Measurements from ENCODE around the gene ZNF213.
A peak's percentile ranks its signal among the peaks of the same experiment; 100 is the strongest.

Gene ZNF213

DNA sequence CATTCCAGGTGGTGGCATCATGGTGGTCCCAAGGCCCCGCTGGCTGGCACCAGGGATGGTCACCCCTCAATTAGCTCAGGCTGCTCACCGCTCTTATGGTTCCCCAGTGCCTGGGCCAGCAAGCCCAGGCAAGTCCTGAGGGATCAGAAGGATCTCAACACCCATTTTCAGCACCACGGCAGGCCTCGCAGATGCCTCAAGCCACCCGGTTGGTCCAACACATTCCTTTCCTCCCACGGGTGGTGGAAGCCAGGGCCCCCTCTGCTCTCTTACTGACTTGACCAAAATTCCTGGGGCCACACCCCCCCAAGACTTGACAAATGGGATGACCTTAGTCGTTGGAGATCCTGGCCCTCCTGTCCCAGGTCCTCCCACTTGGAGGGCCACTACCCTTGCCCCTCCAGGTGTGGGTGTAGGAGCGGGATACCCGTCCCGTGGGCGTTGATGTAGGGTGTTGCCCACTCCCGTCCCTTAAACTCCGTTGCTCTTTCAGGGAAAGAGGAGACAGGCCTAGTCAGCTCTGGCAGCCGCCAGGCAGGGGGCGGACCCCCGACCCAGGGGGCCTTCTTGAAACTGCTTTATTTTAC lies 16.5 kb upstream of the ZNF213 start:
- H3K4me1 Mint-ChIP-seq: peaks cover under 1% of the 10 kb centered on the region
- ATAC-seq (no peak), DNase-seq (no peak)
- H3K36me3 Mint-ChIP-seq (ENCODE audit: low read depth): no peaks in the 10 kb centered on the region
- H3K9me3 Mint-ChIP-seq: no peaks in the 10 kb centered on the region
- H3K4me3 Mint-ChIP-seq: no peak overlapping the region
- H3K27me3 Mint-ChIP-seq: no peaks in the 10 kb centered on the region
- H3K27ac Mint-ChIP-seq: no peak overlapping the region

GRCh38 chr16:3118846-3119245 lies 16.0 kb upstream of the ZNF213 start:
- H3K4me3 Mint-ChIP-seq: no peak overlapping the region
- ATAC-seq (no peak), DNase-seq (no peak)
- no peaks in the 10 kb centered on the region for H3K36me3 Mint-ChIP-seq (ENCODE audit: low read depth)
- no peaks in the 10 kb centered on the region for H3K27me3 Mint-ChIP-seq
- H3K9me3 Mint-ChIP-seq: no peaks in the 10 kb centered on the region
- no peak overlapping the region for H3K27ac Mint-ChIP-seq
- peaks cover 6% of the 10 kb centered on the region for H3K4me1 Mint-ChIP-seq

- no peak overlapping the region for H3K27ac Mint-ChIP-seq
- H3K27me3 Mint-ChIP-seq: no peaks in the 10 kb centered on the region
- H3K9me3 Mint-ChIP-seq: no peaks in the 10 kb centered on the region
- no peak for DNase-seq
- H3K4me1 Mint-ChIP-seq: peaks cover 7% of the 10 kb centered on the region
- no peaks in the 10 kb centered on the region for H3K36me3 Mint-ChIP-seq (ENCODE audit: low read depth)
- no peak for ATAC-seq
- H3K4me3 Mint-ChIP-seq: no peak overlapping the region
Measured at GRCh38 chr16:3119286-3119685, 15.5 kb upstream of the ZNF213 start.

- H3K4me1 Mint-ChIP-seq: peaks cover 10% of the 10 kb centered on the region
- no peaks in the 10 kb centered on the region for H3K27me3 Mint-ChIP-seq
- no peaks in the 10 kb centered on the region for H3K9me3 Mint-ChIP-seq
- H3K27ac Mint-ChIP-seq: no peak overlapping the region
- ATAC-seq (no peak), DNase-seq (no peak)
- no peaks in the 10 kb centered on the region for H3K36me3 Mint-ChIP-seq (ENCODE audit: low read depth)
- no peak overlapping the region for H3K4me3 Mint-ChIP-seq
Measured at GRCh38 chr16:3119701-3120408, 15.0 kb upstream of the ZNF213 start.

DNA sequence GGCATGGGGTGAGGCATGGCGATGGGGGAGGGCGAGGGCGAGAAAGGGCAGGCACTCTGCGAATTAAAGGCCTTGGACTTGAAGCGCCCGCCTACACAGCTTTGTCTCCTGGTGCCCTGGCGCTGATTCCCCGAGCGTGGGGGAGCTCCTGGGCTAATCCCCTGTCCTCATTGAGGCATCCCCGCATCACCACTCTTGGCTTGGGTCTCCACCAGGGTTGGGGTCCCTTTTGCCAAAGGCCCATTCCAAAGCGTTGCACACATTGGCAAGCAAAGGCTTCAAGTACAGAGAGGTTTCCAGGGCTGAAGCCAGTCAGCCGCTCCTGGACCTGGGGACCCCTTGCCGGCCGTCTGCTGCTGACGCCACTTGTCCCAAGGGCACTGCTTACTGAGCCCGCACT lies 14.4 kb upstream of the ZNF213 start:
- Mint-ChIP-seq H3K4me3 (no peak overlapping the region), H3K27me3 (no peaks in the 10 kb centered on the region), H3K4me1 (peaks cover 14% of the 10 kb centered on the region), H3K36me3 (ENCODE audit: low read depth) (no peaks in the 10 kb centered on the region), H3K27ac (no peak overlapping the region), H3K9me3 (no peaks in the 10 kb centered on the region)
- DNase-seq (no peak), ATAC-seq (no peak)

DNA sequence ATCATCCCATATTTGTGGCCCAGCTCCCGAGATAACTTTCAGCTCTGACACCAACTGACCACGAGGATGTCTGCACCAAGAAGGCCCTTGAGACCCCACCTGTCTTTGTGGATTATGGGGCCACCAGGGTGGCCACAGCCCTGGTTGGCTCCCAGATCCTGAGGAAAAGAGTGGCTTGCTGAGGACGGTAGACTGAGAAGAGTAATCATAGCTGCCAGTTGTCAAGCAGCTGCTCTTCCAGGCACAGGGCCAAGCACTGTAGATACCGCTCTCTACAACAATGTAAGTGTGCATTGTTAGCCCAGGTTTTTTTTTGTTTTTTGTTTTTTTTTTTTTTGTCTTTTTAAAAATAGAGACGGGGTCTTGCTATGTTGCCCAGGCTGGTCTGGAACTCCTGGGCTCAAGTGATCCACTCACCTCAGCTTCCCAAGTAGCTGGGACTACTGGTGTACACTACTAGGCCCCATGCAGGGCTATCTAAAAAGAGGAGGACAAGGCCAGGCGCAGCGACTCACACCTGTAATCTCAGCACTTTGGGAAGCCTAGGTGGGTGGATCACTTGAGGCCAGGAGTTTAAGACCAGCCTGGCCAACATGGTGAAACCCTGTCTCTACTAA lies 12.9 kb upstream of the ZNF213 start:
- no peak overlapping the region for H3K27ac Mint-ChIP-seq
- H3K4me3 Mint-ChIP-seq: no peak overlapping the region
- peaks cover 15% of the 10 kb centered on the region for H3K4me1 Mint-ChIP-seq
- ATAC-seq (no peak), DNase-seq (no peak)
- no peaks in the 10 kb centered on the region for H3K36me3 Mint-ChIP-seq (ENCODE audit: low read depth)
- H3K27me3 Mint-ChIP-seq: no peaks in the 10 kb centered on the region
- H3K9me3 Mint-ChIP-seq: no peaks in the 10 kb centered on the region

GRCh38 chr16:3122926-3123570 lies 11.8 kb upstream of the ZNF213 start:
- H3K36me3 Mint-ChIP-seq (ENCODE audit: low read depth): peaks cover 4% of the 10 kb centered on the region
- H3K4me1 Mint-ChIP-seq: peaks cover 20% of the 10 kb centered on the region
- no peaks in the 10 kb centered on the region for H3K9me3 Mint-ChIP-seq
- H3K27me3 Mint-ChIP-seq: no peaks in the 10 kb centered on the region
- no peak overlapping the region for H3K27ac Mint-ChIP-seq
- DNase-seq: no peak
- ATAC-seq: no peak
- peak overlapping the region; percentile 92 for H3K4me3 Mint-ChIP-seq

DNA sequence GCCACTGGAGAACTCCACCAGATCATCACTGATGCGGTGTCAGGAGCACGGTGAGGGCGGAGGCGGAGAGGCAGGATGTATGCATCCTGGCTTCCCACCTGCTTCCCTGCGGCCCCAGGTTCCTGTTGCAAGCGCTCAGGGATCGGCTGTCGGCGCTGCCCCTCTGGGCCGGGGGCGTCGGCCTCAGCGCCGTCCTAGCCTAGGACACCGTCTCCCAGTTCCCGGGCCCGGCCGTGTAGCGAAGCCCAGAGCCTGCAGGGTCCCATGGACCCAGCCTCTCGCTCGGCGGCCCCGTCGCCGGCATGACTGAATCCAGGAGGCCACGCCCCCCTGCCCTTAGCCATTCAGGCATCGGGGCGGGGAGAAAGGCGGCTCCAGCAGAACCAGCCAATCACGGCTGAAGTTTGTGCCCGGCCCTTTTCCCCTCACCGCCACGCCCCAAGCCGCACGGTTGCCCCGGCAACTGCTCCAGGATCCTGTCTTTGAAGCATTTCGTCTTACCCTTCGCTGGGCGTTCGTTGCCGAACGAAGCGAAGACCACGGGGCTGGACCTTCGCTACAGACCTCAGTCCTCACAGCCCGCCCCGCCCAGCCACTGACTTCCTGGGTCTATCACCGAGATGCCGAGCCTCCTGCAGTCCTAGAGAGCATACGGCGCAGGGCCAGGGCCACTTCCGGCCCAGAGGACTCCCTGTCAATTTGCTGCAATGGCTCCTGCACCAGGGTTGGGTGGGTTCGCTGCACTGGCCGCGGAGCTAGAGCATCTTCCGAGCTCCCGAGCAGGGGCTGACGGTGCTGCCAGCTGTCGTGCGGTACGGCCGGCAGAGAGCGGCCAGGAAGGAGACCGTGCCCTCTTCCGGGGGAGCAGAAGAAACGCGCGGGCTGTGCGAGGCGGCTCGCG lies 10.6 kb upstream of the ZNF213 start:
- no peaks in the 10 kb centered on the region for H3K27me3 Mint-ChIP-seq
- no peaks in the 10 kb centered on the region for H3K9me3 Mint-ChIP-seq
- peak; percentile 98 for DNase-seq
- peaks cover 8% of the 10 kb centered on the region for H3K36me3 Mint-ChIP-seq (ENCODE audit: low read depth)
- peak; percentile 89 for ATAC-seq
- peaks cover 28% of the 10 kb centered on the region for H3K4me1 Mint-ChIP-seq
- H3K4me3 Mint-ChIP-seq: peak overlapping the region; percentile 92
- peak overlapping the region; percentile 87 for H3K27ac Mint-ChIP-seq

- Mint-ChIP-seq H3K36me3 (ENCODE audit: low read depth) (peaks cover 22% of the 10 kb centered on the region), H3K9me3 (no peaks in the 10 kb centered on the region), H3K27ac (peak overlapping the region; percentile 68), H3K4me3 (no peak overlapping the region), H3K4me1 (peaks cover 47% of the 10 kb centered on the region), H3K27me3 (no peaks in the 10 kb centered on the region)
- DNase-seq: no peak
- no peak for ATAC-seq
Measured at GRCh38 chr16:3127745-3128144, 7.1 kb upstream of the ZNF213 start.

DNA sequence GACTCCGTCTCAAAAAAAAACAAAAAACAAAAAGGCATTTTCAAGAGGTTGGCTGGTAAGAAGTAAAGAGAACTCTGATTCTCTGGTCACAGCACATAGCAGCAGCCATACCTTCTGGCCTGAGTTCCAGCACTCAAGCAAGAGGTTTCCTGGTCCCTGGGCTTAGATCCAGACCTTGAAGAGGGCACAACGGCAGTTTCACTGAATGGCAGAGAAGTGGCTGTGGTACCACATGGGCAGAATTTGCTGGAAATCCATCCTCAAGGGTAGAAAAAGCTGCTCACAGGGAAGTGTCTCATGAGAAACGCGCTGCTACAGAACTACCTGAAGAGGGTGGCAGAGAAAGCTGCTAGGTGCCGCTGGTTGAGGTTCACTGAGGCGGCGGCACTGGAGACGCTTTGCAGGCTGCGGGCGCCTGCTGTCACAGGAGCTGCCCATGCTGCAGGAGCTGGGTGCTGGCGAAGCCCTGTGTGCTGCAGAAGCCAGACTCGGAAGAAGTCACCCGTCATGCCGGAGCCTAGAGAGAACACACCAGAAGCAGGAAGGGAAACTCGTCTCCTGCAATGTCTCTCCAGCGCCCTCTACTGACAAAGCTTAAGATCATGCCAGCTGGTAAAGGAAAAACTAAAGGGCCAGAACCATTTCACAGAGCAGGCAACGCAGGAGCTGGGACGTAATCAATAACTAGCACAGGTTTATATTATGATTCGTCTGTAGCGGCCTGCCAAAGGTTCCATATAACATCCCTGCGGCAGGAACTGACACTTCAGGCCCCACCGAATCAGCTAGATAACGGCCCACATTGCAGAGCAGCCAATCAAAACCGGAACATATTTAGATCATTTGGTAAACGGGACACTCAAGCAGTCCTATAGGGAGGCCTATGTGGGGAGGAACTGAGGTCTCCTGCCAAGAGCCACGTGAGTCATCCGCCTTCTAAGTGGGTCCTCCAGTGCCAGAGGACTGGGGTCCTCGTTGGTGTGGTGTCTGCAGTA lies 5.4 kb upstream of the ZNF213 start:
- peaks cover 26% of the 10 kb centered on the region for H3K36me3 Mint-ChIP-seq (ENCODE audit: low read depth)
- H3K27me3 Mint-ChIP-seq: no peaks in the 10 kb centered on the region
- ATAC-seq: peak; percentile 70
- peak overlapping the region; percentile 71 for H3K27ac Mint-ChIP-seq
- peaks cover 50% of the 10 kb centered on the region for H3K4me1 Mint-ChIP-seq
- peak overlapping the region; percentile 82 for H3K4me3 Mint-ChIP-seq
- peak; percentile 74 for DNase-seq
- no peaks in the 10 kb centered on the region for H3K9me3 Mint-ChIP-seq

DNA sequence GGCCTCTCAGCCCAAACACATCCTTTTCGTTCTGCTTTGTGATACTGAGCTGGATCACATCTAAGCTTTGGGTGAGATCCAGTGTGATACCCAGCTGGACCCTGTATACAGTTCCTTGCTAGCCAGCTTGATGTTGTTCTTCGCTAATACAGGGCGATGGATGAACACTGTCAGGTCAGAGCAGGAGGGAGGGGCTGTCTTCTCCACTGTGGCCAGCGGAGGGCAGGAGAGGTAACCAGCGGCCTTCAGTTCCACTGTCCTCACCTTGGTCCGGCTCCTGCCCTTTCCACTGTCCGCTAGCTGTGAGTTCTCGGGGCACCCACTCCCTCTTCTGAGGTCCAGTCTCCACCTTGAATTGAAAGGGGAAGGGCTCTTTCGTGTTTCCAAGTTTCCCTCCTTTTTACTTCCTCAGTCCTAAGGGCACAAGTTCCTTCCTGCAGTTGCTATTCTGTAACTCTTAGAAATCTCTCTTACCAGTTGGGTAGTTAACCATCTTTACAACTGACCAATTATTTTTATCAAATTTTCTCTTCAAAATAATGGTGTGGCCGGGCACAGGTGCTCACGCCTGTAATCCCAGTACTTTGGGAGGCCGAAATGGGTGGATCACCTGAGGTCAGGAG lies 3.0 kb upstream of the ZNF213 start:
- no peak overlapping the region for H3K27ac Mint-ChIP-seq
- DNase-seq: peak; percentile 64
- no peaks in the 10 kb centered on the region for H3K27me3 Mint-ChIP-seq
- H3K9me3 Mint-ChIP-seq: no peaks in the 10 kb centered on the region
- peaks cover 51% of the 10 kb centered on the region for H3K4me1 Mint-ChIP-seq
- H3K4me3 Mint-ChIP-seq: no peak overlapping the region
- H3K36me3 Mint-ChIP-seq (ENCODE audit: low read depth): peaks cover 26% of the 10 kb centered on the region
- peak; percentile 20 for ATAC-seq

GRCh38 chr16:3133844-3134243 lies 985 bp upstream of the ZNF213 start:
- no peak for ATAC-seq
- no peak for DNase-seq

More at GRCh38 chr16:3133844-3134243, 985 bp upstream of the ZNF213 start:
- Mint-ChIP-seq H3K9me3 (no peaks in the 10 kb centered on the region), H3K4me3 (peak overlapping the region; percentile 91), H3K36me3 (ENCODE audit: low read depth) (peaks cover 22% of the 10 kb centered on the region), H3K27ac (peak overlapping the region; percentile 93), H3K27me3 (no peaks in the 10 kb centered on the region), H3K4me1 (peaks cover 42% of the 10 kb centered on the region)
